ENCODE data around the gene CDC42BPG.

DNA sequence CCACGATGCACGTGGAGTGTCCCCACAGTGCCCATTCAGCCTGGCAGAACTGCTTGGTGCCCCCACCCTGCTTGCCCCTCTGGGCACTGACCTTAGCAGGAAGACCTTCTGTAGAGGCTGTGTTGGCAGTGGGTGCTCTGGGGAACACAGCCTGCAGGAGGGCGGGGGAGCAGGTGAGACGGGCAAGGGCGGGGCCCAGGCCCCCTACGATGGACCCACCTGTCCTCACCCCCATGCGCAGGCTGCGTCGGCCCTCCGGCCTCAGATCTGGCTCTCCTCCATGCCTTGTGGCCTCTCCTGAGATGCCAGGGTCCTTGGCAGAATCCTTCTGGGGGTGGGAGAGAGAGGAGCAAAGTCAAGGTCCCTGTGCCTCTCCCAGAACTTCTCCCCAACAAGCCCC lies 10.9 kb downstream of the CDC42BPG start:
- TF ChIP-seq, protein P1, sequence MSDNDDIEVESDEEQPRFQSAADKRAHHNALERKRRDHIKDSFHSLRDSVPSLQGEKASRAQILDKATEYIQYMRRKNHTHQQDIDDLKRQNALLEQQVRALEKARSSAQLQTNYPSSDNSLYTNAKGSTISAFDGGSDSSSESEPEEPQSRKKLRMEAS (CRISPR knock-in tag; IDR thresholded peaks at IDR 0.05): no peak
- TF ChIP-seq NFYB (IDR thresholded peaks at IDR 0.05; ENCODE audit: extremely low read depth, insufficient read length) (no peak), RAD21 (CRISPR knock-in tag; conservative IDR thresholded peaks at IDR 0.05 in 1 of 2, IDR thresholded peaks at IDR 0.05 in 1 of 2) (no peak), HDAC2 (IDR thresholded peaks at IDR 0.05) (no peak), SMC3 (conservative IDR thresholded peaks at IDR 0.05; ENCODE audit: insufficient read depth, low read depth, low read length) (no peak), MCM3 (IDR thresholded peaks at IDR 0.05) (no peak), ZNF324 (CRISPR knock-in tag; IDR thresholded peaks at IDR 0.05) (no peak), ZSCAN29 (IDR thresholded peaks at IDR 0.05) (no peak), MCM7 (IDR thresholded peaks at IDR 0.05) (no peak)
- TF ChIP-seq, protein P2, sequence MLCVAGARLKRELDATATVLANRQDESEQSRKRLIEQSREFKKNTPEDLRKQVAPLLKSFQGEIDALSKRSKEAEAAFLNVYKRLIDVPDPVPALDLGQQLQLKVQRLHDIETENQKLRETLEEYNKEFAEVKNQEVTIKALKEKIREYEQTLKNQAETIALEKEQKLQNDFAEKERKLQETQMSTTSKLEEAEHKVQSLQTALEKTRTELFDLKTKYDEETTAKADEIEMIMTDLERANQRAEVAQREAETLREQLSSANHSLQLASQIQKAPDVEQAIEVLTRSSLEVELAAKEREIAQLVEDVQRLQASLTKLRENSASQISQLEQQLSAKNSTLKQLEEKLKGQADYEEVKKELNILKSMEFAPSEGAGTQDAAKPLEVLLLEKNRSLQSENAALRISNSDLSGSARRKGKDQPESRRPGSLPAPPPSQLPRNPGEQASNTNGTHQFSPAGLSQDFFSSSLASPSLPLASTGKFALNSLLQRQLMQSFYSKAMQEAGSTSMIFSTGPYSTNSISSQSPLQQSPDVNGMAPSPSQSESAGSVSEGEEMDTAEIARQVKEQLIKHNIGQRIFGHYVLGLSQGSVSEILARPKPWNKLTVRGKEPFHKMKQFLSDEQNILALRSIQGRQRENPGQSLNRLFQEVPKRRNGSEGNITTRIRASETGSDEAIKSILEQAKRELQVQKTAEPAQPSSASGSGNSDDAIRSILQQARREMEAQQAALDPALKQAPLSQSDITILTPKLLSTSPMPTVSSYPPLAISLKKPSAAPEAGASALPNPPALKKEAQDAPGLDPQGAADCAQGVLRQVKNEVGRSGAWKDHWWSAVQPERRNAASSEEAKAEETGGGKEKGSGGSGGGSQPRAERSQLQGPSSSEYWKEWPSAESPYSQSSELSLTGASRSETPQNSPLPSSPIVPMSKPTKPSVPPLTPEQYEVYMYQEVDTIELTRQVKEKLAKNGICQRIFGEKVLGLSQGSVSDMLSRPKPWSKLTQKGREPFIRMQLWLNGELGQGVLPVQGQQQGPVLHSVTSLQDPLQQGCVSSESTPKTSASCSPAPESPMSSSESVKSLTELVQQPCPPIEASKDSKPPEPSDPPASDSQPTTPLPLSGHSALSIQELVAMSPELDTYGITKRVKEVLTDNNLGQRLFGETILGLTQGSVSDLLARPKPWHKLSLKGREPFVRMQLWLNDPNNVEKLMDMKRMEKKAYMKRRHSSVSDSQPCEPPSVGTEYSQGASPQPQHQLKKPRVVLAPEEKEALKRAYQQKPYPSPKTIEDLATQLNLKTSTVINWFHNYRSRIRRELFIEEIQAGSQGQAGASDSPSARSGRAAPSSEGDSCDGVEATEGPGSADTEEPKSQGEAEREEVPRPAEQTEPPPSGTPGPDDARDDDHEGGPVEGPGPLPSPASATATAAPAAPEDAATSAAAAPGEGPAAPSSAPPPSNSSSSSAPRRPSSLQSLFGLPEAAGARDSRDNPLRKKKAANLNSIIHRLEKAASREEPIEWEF (CRISPR knock-in tag; IDR thresholded peaks at IDR 0.05): no peak
- TF ChIP-seq, protein P3, sequence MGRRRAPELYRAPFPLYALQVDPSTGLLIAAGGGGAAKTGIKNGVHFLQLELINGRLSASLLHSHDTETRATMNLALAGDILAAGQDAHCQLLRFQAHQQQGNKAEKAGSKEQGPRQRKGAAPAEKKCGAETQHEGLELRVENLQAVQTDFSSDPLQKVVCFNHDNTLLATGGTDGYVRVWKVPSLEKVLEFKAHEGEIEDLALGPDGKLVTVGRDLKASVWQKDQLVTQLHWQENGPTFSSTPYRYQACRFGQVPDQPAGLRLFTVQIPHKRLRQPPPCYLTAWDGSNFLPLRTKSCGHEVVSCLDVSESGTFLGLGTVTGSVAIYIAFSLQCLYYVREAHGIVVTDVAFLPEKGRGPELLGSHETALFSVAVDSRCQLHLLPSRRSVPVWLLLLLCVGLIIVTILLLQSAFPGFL (CRISPR knock-in tag; IDR thresholded peaks at IDR 0.05): no peak

All from K562 (cell line).